ACHN (cell line): Measurements from ENCODE around the gene DDIT3.
A peak's percentile ranks its signal among the peaks of the same experiment; 100 is the strongest.
"Not testable (repeated sequence)": the region's sequence is repeated elsewhere in the genome, so short reads cannot be mapped to it uniquely, and the experiment has no call there.

Source experiments
- DNase-seq: peaks from one replicate; pipeline ENCODE4 v3.0.0-alpha.2; 2015
- in situ Hi-C: cut with HindIII; loops from 2 replicates; pipeline ENCODE4 v1.10.0; 2017; ENCODE audit warnings: low sequenced_read_pairs, low pct_ligation_motif_present, low pct_unique_long_range_greater_than_20kb

Gene DDIT3

GRCh38 chr12:57520053-57520818 lies at the start of gene DDIT3:
Gene DDIT3, minus strand, starts transcription at chr12:57520514. Its CDS starts 3,108 bp downstream, at chr12:57517406.
- peak; percentile 100 for DNase-seq
- in situ Hi-C loops = no loop called here

DNA sequence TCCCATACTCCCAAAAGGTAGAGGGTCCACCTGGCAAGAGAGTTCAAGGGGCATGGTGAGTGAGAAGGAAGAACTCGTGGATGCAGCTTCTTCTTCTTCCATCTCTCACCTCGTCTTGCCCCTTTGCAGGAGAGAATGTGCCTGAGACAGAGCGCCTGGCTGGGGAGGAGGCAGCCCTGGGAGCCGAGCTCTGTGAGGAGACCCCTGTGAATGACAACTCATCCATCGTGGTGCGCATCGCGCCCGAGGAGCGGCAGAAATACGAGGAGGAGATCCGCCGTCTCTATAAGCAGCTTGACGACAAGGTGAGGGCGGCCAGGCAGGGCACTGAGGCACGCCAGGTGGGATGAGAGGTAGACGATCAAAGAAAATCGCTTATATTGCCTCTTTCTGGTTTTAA lies 49.5 kb upstream of the DDIT3 start:
- no peak for DNase-seq
- in situ Hi-C loops = no loop called here

GRCh38 chr12:57568838-57569237 lies 48.5 kb upstream of the DDIT3 start:
- no peak for DNase-seq
- in situ Hi-C loops = no loop called here

DNA sequence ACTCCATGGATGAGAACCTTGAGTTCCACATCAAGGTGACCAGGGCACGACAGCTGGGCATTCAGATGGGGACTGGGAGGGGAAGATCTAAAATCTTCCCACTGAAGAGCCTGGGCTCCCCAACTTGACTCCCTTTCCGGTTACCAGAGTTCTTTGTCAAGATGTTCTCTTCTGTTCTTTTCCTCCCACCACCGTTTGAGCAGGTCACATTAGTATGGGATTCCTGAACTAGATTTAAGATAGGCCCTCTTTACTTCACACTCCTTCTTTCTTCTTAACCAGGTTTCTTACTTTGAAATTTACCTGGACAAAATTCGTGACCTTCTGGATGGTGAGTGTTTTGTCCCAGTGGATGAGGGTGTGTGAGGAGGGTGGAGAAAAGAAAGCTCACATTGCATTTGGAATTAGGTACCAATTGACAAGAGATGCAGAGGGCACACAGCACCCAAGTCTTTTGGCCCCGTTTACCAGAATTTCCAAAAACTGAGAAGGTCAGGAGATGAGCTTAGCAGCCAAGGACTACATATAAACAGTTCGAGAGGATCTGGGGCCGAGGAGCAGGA lies 43.9 kb upstream of the DDIT3 start:
- in situ Hi-C loops = no loop called here
- DNase-seq = no peak

DNA sequence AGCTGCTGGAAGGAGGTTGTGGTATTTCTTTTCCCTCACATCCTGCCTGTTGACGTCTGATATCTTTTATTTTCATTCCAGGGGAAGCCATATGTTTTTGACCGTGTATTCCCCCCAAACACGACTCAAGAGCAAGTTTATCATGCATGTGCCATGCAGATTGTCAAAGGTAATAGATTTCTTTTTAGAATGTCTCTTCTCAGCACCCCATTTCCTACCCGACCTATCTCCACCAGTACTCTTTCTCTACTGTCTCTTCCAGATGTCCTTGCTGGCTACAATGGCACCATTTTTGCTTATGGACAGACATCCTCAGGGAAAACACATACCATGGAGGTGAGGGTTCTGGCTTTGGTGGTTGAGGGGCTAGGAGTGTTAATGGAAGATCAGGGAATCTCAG lies 43.0 kb upstream of the DDIT3 start:
- DNase-seq = no peak
- in situ Hi-C loops = no loop called here

- in situ Hi-C loops, DNase-seq: not testable (repeated sequence)
Measured at GRCh38 chr12:57561117-57561516, 40.8 kb upstream of the DDIT3 start.

GRCh38 chr12:57560516-57560915 lies 40.2 kb upstream of the DDIT3 start:
- in situ Hi-C loops = no loop called here
- no peak for DNase-seq

GRCh38 chr12:57558864-57559263 lies 38.5 kb upstream of the DDIT3 start:
- in situ Hi-C loops = no loop called here
- no peak for DNase-seq

- in situ Hi-C loops = no loop called here
- no peak for DNase-seq
Measured at GRCh38 chr12:57554897-57555296, 34.6 kb upstream of the DDIT3 start.

DNA sequence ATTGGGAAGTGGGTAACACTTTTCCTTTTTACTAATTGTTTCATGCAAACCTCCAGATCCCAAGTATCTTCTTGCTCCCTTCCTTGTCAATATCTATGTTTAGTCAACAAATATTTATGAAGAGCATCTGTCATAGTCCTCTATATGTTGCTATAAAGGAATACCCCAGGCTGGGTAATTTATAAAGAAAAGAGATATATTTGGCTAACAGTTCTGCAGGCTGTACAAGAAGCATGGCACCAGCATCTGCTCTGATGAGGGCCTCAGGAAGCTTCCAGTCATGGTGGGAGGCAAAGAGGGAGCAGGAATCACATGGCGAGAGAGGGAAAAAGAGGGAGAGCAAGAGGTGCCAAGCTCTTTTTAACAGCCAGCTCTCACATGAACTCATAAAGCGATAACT lies 34.1 kb upstream of the DDIT3 start:
- in situ Hi-C loops = no loop called here

GRCh38 chr12:57553343-57554202 lies 33.3 kb upstream of the DDIT3 start:
- no peak for DNase-seq
- in situ Hi-C loops = no loop called here

More for the DNA sequence above, 34.1 kb upstream of the DDIT3 start:
- no peak for DNase-seq

- DNase-seq = no peak
Measured at GRCh38 chr12:57552835-57553313, 32.6 kb upstream of the DDIT3 start.

DNA sequence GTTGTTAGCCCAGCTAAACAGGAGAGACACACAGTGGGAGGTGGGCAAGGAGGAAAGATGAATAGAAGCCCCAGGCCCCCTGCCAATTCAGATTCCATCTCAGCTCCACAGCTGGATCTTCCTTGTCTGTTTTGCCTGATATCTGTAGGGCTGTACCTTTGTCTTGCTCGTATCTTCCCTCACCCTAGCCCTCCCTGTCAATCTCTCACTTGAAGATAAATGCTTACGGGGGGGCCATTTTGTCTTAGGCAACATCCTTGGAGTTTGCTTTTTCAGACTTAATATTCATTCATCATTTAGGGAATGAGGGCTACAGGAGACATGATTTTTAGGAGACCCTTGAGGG lies 32.0 kb upstream of the DDIT3 start:
- no peak for DNase-seq
- in situ Hi-C loops = no loop called here

More at GRCh38 chr12:57552835-57553313, 32.6 kb upstream of the DDIT3 start:
- in situ Hi-C loops = no loop called here

DNA sequence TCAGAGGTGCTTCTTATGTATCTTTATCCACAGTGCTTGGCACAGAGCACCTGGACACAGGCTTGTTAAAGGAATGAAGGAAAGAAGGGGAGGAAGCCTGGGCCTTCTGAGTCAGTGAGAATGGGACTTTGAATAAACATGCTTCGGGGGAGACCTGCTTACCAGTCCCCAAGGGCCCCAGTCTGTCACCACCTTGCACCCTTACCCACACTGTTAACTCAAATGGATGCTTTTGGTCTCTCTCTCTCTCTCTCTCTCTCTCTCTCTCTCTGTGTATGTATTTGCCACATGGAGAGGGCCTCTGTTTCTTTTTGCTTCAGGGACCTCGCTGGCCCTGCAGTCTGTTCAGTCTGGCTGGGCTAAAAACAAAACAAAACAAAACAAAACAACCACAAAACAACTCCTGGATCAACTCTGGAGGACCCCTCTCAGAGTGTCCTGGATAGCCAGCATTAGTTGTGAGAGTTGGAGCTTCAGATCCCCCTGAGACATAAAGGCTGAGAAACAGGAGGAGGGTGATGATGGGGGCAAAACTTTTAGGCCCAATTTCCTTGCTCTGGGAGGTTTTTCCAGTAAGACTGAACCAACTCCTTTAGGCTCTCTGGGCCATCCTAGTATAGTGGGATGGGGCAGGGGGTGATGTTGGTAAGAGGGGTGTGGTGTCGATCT lies 31.5 kb upstream of the DDIT3 start:
- DNase-seq = no peak
- in situ Hi-C loops = no loop called here

- in situ Hi-C loops = no loop called here
- no peak for DNase-seq
Measured at GRCh38 chr12:57550641-57551549, 30.6 kb upstream of the DDIT3 start.

DNA sequence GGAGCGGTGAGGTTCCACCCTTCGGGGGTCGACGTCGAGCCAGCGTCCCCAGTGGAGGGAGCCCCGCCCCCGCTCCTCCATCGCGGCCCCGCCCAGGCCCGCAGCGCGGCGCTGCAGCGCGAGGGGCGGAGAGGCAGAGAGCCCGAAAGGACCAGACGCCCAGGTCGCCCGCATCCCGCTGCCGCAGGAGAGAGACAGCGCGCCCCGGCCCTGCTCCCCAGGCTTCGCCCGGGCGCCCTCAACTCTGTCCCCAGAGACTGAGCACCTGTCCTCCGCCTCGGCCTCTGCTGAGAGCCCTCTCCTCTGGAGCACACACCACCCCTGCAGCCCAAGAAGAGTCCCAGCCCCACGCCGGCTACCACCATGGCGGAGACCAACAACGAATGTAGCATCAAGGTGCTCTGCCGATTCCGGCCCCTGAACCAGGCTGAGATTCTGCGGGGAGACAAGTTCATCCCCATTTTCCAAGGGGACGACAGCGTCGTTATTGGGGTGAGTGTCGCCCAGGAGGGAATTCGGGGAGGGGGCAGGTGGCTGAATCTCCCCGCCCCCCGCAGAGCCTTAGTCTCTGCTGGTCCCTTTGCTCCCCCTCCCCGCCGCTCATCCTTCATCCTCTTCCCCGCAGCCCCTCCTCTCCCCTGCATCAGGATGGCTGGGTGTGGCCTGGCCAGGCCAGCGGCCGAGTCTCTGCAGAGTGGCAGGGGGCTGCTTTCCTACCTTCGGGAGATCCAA lies 29.8 kb upstream of the DDIT3 start, which contains the start of gene KIF5A:
Gene KIF5A, plus strand, starts transcription at position 136 of the 732 bp plus-strand sequence. Its CDS starts 228 bp downstream, at position 364.
- peak; percentile 60 for DNase-seq
- in situ Hi-C loops = no loop called here

DNA sequence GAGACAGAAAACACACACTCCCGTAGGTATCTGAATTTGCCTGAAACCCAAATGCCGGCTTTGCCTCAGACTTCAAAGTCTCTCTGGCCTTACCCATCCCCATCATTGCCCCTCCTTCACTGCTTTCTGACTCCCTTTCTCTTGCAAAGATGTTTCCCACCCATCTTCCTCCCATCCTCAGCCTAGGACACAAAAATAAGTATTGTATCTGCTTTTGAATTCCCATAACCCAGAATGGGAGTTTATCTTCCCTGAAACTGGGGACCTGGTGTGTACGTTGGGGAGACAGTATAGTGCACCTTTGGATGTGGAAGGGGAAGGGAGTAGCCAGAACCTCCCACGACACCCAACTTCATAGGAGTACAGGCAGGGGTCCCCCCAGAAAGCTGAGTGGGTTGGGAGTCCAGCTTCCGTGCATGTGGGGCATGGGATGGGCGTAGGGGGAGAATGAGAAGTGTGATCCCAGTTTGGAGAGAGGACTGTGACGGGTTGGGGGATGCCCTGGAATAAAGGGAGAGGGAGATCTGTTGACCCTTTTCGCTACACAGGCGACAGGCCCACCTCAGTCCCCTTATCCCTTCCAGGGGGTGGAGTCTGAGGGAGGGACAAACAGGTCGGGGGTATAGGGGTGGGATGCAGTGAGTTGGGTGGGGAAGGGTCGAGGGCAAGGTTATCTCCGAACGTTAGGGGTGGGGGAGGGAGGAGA lies 29.0 kb upstream of the DDIT3 start:
- in situ Hi-C loops = no loop called here

More for the DNA sequence above, 29.0 kb upstream of the DDIT3 start:
- no peak for DNase-seq
